Testis (tissue), 2 donors: ENCODE measurements around the gene YOD1.

Source experiments
- POLR2A ChIP-seq: fragments of 450-650 bp; IDR thresholded peaks from one replicate; pipeline ENCODE4 v1.6.1; 2017; ENCODE audit warnings: antibody characterized with exemption, mild to moderate bottlenecking, moderate library complexity
- TF ChIP-seq, protein P1 (sequence below), 3 experiments: fragments of 450-650 bp in 2 of 3; fragments of 200-600 bp in 1 of 3; sonication (generic) in 1 of 3; IDR thresholded peaks; one replicate each; pipeline ENCODE4 v1.5.1; 2016 to 2019; ENCODE audit warnings: antibody characterized with exemption in 3 of 3, mild to moderate bottlenecking in 2 of 3, moderate library complexity in 1 of 3

DNA sequence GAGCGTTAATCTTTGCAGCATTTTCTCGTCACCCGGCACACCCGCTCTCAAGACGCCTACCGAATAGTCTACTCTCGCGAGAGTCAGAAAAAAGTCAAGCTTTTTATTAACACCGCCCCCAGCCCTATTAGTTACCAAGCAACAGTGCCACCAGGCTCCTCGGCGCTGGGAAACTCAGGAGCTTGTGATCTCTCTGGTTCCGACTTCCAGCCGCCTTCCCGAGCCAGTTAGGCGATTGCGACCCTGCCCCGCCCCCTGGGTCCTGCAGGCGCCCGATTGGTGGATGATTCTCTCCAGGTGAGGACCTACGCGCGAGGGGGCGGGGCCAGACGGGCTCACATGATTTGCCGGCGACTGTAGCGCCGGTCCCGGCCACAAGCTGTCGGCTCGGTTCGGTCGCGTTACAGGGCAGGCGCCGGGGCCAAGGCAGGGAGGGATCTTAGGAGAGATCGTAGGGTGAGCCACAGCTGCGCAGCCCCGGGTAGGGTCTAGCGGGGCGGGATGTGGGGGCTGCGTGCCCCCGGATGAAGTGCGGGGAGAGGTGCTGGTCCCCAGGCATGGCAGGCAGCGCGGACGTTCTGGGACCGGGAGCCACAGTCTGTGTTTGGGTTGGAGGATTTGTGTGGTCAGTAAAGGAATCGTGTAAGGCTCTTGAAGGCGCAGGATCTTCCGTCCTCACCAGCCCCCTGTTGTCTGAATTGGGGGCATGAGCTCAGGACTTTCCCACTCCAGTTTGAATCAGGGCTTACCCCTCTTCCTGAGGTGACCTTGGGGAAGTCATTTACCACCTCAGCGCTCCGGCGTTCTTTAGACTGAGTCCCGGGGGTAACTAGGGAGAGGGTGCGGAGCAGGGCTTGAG, 2.1 kb upstream of the YOD1 start, which contains the start of gene PFKFB2:
- TF ChIP-seq, protein P1, sequence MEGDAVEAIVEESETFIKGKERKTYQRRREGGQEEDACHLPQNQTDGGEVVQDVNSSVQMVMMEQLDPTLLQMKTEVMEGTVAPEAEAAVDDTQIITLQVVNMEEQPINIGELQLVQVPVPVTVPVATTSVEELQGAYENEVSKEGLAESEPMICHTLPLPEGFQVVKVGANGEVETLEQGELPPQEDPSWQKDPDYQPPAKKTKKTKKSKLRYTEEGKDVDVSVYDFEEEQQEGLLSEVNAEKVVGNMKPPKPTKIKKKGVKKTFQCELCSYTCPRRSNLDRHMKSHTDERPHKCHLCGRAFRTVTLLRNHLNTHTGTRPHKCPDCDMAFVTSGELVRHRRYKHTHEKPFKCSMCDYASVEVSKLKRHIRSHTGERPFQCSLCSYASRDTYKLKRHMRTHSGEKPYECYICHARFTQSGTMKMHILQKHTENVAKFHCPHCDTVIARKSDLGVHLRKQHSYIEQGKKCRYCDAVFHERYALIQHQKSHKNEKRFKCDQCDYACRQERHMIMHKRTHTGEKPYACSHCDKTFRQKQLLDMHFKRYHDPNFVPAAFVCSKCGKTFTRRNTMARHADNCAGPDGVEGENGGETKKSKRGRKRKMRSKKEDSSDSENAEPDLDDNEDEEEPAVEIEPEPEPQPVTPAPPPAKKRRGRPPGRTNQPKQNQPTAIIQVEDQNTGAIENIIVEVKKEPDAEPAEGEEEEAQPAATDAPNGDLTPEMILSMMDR (IDR thresholded peaks at IDR 0.05), result peak in 2 of 3 experiments; percentile 32 to 53
- TF ChIP-seq POLR2A, result peak; percentile 25
